ENCODE results near the gene LENG9.
"Not testable (repeated sequence)": the region's sequence is repeated elsewhere in the genome, so short reads cannot be mapped to it uniquely, and the experiment has no call there.

Gene LENG9

DNA sequence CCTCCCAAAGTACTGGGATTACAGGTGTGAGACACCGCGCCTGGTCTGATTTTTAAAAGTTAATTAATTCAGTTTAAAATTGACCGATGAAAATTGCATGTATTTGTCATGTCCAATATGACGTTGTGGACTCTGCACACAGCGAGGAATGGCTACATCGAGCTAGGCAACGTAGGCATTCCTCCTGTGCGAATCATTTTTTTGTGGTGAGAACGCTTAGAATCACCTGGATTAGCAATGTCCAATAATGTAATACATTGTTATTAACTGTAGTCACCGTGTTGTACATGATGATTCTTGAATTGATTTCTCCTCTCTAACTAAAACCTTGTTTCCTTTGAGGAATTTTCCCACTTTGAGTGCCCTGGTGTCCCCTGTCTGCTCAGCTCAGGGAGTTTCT lies 42.5 kb upstream of the LENG9 start:
- no peak for DNase-seq
- Histone ChIP-seq H3K9ac (ENCODE audit: low read length) (no peak overlapping the region), H3K79me2 (ENCODE audit: low read length) (no peaks in the 10 kb centered on the region), H4K20me1 (ENCODE audit: insufficient read depth, low read length) (no peaks in the 10 kb centered on the region), H2AFZ (ENCODE audit: low read length) (no peak overlapping the region), H3K27ac (ENCODE audit: low read length) (no peak overlapping the region), H3K9me3 (replicated peaks; ENCODE audit: insufficient read depth, low read length) (no peaks in the 10 kb centered on the region), H3K4me3 (ENCODE audit: low read length) (no peak overlapping the region), H3K27me3 (replicated peaks; ENCODE audit: insufficient read depth, low read length) (peaks cover 60% of the 10 kb centered on the region), H3K4me2 (ENCODE audit: low read depth, low read length) (no peak overlapping the region), H3F3A (ENCODE audit: insufficient read depth, low read length) (no peaks in the 10 kb centered on the region), H3K9me2 (replicated peaks; ENCODE audit: insufficient read depth, low read length) (no peaks in the 10 kb centered on the region), H3K4me1 (ENCODE audit: low read length) (no peaks in the 10 kb centered on the region), H3K36me3 (replicated peaks; ENCODE audit: insufficient read depth, low read length) (no peaks in the 10 kb centered on the region)
- TF ChIP-seq, protein P1, sequence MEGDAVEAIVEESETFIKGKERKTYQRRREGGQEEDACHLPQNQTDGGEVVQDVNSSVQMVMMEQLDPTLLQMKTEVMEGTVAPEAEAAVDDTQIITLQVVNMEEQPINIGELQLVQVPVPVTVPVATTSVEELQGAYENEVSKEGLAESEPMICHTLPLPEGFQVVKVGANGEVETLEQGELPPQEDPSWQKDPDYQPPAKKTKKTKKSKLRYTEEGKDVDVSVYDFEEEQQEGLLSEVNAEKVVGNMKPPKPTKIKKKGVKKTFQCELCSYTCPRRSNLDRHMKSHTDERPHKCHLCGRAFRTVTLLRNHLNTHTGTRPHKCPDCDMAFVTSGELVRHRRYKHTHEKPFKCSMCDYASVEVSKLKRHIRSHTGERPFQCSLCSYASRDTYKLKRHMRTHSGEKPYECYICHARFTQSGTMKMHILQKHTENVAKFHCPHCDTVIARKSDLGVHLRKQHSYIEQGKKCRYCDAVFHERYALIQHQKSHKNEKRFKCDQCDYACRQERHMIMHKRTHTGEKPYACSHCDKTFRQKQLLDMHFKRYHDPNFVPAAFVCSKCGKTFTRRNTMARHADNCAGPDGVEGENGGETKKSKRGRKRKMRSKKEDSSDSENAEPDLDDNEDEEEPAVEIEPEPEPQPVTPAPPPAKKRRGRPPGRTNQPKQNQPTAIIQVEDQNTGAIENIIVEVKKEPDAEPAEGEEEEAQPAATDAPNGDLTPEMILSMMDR (IDR thresholded peaks at IDR 0.05; ENCODE audit: low read length), result no peak
- TF ChIP-seq EZH2 (optimal IDR thresholded peaks at IDR 0.05; ENCODE audit: low read depth, low read length) (no peak), EZH2phosphoT487 (IDR thresholded peaks at IDR 0.05; ENCODE audit: low read length) (no peak)

DNA sequence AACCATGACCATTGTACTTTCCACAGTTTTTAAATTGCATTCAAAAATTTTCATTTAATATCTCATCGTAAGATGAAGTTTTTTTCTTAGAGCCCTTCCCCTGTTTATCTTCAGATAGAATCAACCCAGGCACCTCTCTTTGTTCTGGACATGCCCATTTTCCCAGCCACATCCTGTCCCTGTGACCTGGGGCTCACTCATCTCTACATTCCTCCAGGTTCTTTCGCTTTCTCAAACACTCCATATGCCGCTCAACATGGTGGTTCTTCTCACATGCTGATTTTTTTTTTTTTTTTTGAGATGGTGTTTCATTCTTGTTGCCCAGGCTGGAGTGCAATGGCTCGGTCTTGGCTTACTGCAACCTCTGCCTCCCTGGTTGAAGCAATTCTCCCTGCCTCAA lies 42.0 kb upstream of the LENG9 start:
- H3K27ac ChIP-seq (ENCODE audit: low read length); H3K36me3 ChIP-seq (replicated peaks; ENCODE audit: insufficient read depth, low read length); H3F3A ChIP-seq (ENCODE audit: insufficient read depth, low read length); H3K79me2 ChIP-seq (ENCODE audit: low read length); DNase-seq; H3K9ac ChIP-seq (ENCODE audit: low read length); H3K4me1 ChIP-seq (ENCODE audit: low read length); H2AFZ ChIP-seq (ENCODE audit: low read length); H4K20me1 ChIP-seq (ENCODE audit: insufficient read depth, low read length); H3K4me3 ChIP-seq (ENCODE audit: low read length); H3K9me3 ChIP-seq (replicated peaks; ENCODE audit: insufficient read depth, low read length); H3K9me2 ChIP-seq (replicated peaks; ENCODE audit: insufficient read depth, low read length); H3K4me2 ChIP-seq (ENCODE audit: low read depth, low read length): not testable (repeated sequence)
- H3K27me3 ChIP-seq (replicated peaks; ENCODE audit: insufficient read depth, low read length), result peaks cover 65% of the 10 kb centered on the region

DNA sequence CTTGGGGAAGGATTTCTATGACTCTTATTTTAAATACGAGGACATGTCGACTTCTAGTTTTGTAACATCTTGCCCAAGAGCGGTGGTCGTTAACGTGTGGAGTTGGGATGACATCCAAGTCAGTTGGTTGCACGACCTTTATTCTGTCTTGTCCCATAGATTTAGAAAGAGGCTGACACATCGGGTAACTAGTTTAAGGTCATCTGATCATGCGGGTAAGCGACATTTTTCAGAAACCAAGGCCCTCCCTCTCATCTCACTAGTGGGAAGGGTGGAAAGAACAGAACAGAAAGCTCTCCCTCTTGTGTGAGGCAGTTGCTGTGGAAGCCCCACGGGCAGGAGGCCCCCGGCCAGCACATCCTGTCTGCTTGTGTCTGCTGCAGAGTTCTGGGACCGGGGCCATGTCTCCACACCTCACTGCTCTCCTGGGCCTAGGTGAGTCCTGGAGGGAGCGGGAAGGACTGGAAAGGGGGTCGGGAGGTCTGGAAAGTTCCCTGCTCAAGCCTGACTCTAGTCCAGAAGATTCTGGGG lies 39.0 kb upstream of the LENG9 start, which contains the start of gene LAIR2:
Gene LAIR2 (plus strand): TSS at position 314 of the 531 bp plus-strand sequence. CDS start 88 bp downstream, at position 402.
- no peak within 1 kb of the TSS for H3K27ac ChIP-seq (ENCODE audit: low read length)
- no peaks in the 10 kb centered on the region for H3K36me3 ChIP-seq (replicated peaks; ENCODE audit: insufficient read depth, low read length)
- no peak within 1 kb of the TSS for H3K9ac ChIP-seq (ENCODE audit: low read length)
- H3K27me3 ChIP-seq (replicated peaks; ENCODE audit: insufficient read depth, low read length), result peaks cover 76% of the 10 kb centered on the region
- no peaks in the 10 kb centered on the region for H4K20me1 ChIP-seq (ENCODE audit: insufficient read depth, low read length)
- H3F3A ChIP-seq (ENCODE audit: insufficient read depth, low read length), result no peaks in the 10 kb centered on the region
- DNase-seq, result no peak
- H3K4me1 ChIP-seq (ENCODE audit: low read length), result no peaks in the 10 kb centered on the region
- H3K9me3 ChIP-seq (replicated peaks; ENCODE audit: insufficient read depth, low read length), result no peaks in the 10 kb centered on the region
- no peak within 1 kb of the TSS for H3K4me2 ChIP-seq (ENCODE audit: low read depth, low read length)
- TF ChIP-seq EZH2phosphoT487 (IDR thresholded peaks at IDR 0.05; ENCODE audit: low read length), result no peak
- TF ChIP-seq EZH2 (optimal IDR thresholded peaks at IDR 0.05; ENCODE audit: low read depth, low read length), result no peak
- no peaks in the 10 kb centered on the region for H3K79me2 ChIP-seq (ENCODE audit: low read length)
- H3K9me2 ChIP-seq (replicated peaks; ENCODE audit: insufficient read depth, low read length), result no peaks in the 10 kb centered on the region
- H3K4me3 ChIP-seq (ENCODE audit: low read length), result no peak within 1 kb of the TSS
- H2AFZ ChIP-seq (ENCODE audit: low read length), result no peak within 1 kb of the TSS

DNA sequence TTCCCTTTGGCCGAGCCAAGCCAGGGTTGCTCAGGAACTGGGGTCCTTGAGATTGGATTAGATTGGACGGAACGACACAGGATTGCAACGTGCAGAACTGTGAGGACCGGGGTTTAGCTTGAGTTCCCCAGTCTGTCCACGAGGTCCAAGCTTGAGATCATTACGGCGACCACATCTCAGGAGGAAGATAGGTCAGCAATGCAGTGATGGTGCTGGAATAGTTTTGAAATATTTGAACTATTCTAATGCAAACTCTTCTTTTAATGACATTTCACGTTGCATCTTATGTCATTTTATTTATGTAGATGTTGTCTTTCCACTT lies 34.8 kb upstream of the LENG9 start:
- H3K4me1 ChIP-seq (ENCODE audit: low read length); H3K9ac ChIP-seq (ENCODE audit: low read length); H3K4me2 ChIP-seq (ENCODE audit: low read depth, low read length): not testable (repeated sequence)

DNA sequence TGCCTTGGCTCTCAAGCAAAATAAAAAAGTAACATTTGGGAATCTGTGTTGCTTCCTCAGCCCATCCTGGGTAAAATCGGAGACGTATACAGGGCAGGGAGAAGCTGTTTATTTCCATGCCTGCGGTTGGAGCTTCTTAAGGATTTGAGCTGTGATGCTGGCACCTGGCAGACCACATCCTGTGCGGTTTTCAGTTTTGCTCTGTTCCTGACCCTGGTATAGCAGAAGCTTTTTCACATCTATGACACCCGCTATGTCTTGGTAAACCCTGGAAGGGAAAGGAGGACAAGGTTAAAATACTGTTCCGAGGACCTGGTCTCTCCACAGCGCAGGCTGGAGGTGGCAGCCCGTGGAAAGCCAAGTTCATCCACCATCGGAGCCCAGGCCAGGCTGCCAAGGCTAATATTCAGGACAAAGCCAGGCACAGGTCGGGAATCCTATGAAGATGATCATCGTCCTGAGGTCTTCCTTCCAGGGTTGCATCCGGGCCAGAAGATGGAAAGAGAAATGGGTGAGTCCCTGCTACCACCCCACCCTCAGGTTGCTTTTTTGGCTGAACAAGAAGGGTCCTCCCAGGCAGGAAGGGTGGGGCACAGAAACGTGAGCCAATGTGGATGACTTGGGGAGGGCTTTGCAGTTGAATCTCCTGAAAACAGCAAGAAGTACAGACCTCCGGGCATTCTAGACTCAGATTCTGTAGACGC lies 34.3 kb upstream of the LENG9 start:
- peak overlapping the region; percentile 34; the same call in 1 of the 2 replicates for H3K27ac ChIP-seq (ENCODE audit: low read length)
- not testable (repeated sequence) for H3K9ac ChIP-seq (ENCODE audit: low read length); H3K36me3 ChIP-seq (replicated peaks; ENCODE audit: insufficient read depth, low read length); H3K79me2 ChIP-seq (ENCODE audit: low read length); H3K9me3 ChIP-seq (replicated peaks; ENCODE audit: insufficient read depth, low read length); H3K4me1 ChIP-seq (ENCODE audit: low read length); H3K4me2 ChIP-seq (ENCODE audit: low read depth, low read length); H4K20me1 ChIP-seq (ENCODE audit: insufficient read depth, low read length); H3K4me3 ChIP-seq (ENCODE audit: low read length); H3F3A ChIP-seq (ENCODE audit: insufficient read depth, low read length); H2AFZ ChIP-seq (ENCODE audit: low read length); H3K9me2 ChIP-seq (replicated peaks; ENCODE audit: insufficient read depth, low read length)
- DNase-seq, result peak; percentile 17
- H3K27me3 ChIP-seq (replicated peaks; ENCODE audit: insufficient read depth, low read length), result peaks cover 82% of the 10 kb centered on the region

More for the DNA sequence above, 34.8 kb upstream of the LENG9 start:
- peaks cover 83% of the 10 kb centered on the region for H3K27me3 ChIP-seq (replicated peaks; ENCODE audit: insufficient read depth, low read length)
- H3K9me2 ChIP-seq (replicated peaks; ENCODE audit: insufficient read depth, low read length); H3F3A ChIP-seq (ENCODE audit: insufficient read depth, low read length); H2AFZ ChIP-seq (ENCODE audit: low read length); H3K36me3 ChIP-seq (replicated peaks; ENCODE audit: insufficient read depth, low read length); H3K79me2 ChIP-seq (ENCODE audit: low read length); H3K4me3 ChIP-seq (ENCODE audit: low read length); DNase-seq; H4K20me1 ChIP-seq (ENCODE audit: insufficient read depth, low read length); H3K9me3 ChIP-seq (replicated peaks; ENCODE audit: insufficient read depth, low read length): not testable (repeated sequence)
- H3K27ac ChIP-seq (ENCODE audit: low read length), result peak overlapping the region; percentile 34; the same call in 1 of the 2 replicates

DNA sequence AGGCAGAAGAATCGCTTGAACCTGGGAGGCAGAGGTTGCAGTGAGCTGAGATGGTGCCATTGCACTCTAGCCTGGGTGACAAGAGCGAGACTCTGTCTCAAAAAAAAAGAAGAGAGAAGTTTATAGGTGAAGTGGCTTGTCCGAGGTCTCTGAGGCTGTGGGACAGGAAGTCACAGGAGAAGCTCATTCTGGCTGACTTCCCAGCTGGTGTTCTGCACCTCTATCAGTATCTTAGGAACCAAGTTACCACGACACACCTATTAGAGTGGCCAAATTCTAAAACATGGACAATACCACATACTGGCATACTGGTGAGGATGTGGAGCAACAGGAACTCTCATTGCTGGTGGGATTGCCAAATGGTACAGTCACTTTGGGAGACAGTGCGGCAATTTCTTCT lies 31.7 kb upstream of the LENG9 start:
- not testable (repeated sequence) for H3K27ac ChIP-seq (ENCODE audit: low read length); H3K36me3 ChIP-seq (replicated peaks; ENCODE audit: insufficient read depth, low read length); H3K9me2 ChIP-seq (replicated peaks; ENCODE audit: insufficient read depth, low read length); H3K4me3 ChIP-seq (ENCODE audit: low read length); H3K4me1 ChIP-seq (ENCODE audit: low read length); H4K20me1 ChIP-seq (ENCODE audit: insufficient read depth, low read length); H3F3A ChIP-seq (ENCODE audit: insufficient read depth, low read length); H3K9ac ChIP-seq (ENCODE audit: low read length); H3K79me2 ChIP-seq (ENCODE audit: low read length); H2AFZ ChIP-seq (ENCODE audit: low read length); DNase-seq; H3K4me2 ChIP-seq (ENCODE audit: low read depth, low read length); H3K9me3 ChIP-seq (replicated peaks; ENCODE audit: insufficient read depth, low read length)
- H3K27me3 ChIP-seq (replicated peaks; ENCODE audit: insufficient read depth, low read length), result peaks cover 86% of the 10 kb centered on the region

All from MM.1S (cell line).